Measurements from ENCODE around the gene RNF187.

The RNF187 gene

DNA sequence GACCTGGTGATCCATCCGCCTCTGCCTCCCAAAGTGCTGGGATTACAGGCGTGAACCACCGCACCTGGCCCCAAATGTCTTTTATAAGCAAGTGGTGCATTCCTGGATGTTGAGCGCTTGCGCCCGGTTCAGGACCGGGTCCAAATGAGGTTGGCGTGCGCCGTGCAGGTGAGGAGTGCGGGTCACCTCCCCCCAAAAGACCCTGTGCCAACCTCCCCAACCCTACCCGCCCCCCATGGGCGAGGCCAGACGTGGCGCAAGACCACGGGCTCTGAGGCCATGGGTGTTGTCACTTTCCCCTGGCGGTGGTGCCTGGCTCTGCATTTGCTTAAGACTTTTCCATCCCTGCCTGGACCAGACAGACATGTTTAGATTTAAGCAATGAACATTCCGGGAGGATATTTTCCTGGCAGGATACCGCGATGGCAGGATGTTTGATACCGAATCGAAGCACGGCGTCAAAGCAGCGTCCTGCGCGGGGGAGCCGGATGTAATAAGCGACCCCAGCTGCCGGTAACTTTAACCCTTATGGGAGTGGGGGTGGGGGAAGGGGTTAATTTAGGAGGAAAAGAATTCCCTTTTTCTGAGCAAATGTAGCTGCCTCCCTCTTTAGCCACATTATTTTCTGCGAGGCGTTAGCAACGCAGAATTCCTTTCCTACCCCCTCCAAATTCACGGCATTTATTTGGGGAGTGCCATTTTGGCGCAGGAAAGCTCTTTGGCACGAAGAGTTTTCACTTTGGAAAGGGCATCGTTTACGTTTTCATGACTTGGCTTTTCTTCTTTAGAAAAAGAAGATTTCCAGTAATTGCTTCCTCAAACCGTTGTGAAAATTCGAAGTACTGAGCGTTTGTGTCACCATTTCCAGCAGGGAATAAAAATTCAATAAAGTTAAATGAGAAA, 27.8 kb upstream of the RNF187 start:
- Histone ChIP-seq H3K4me1 (ENCODE audit: insufficient read depth, poor library complexity, severe bottlenecking) (no peaks in the 10 kb centered on the region), H3K9me3 (ENCODE audit: severe bottlenecking) (no peaks in the 10 kb centered on the region), H3K36me3 (ENCODE audit: low read depth) (no peaks in the 10 kb centered on the region), H3K27me3 (ENCODE audit: insufficient read depth, poor library complexity, severe bottlenecking) (no peaks in the 10 kb centered on the region), H3K4me3 (ENCODE audit: severe bottlenecking) (peak overlapping the region; percentile 85), H3K27ac (ENCODE audit: poor library complexity, severe bottlenecking) (peak overlapping the region; percentile 61)
- no peak for DNase-seq (ENCODE audit: low spot score)
- TF ChIP-seq, protein P1, sequence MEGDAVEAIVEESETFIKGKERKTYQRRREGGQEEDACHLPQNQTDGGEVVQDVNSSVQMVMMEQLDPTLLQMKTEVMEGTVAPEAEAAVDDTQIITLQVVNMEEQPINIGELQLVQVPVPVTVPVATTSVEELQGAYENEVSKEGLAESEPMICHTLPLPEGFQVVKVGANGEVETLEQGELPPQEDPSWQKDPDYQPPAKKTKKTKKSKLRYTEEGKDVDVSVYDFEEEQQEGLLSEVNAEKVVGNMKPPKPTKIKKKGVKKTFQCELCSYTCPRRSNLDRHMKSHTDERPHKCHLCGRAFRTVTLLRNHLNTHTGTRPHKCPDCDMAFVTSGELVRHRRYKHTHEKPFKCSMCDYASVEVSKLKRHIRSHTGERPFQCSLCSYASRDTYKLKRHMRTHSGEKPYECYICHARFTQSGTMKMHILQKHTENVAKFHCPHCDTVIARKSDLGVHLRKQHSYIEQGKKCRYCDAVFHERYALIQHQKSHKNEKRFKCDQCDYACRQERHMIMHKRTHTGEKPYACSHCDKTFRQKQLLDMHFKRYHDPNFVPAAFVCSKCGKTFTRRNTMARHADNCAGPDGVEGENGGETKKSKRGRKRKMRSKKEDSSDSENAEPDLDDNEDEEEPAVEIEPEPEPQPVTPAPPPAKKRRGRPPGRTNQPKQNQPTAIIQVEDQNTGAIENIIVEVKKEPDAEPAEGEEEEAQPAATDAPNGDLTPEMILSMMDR (IDR thresholded peaks at IDR 0.05; ENCODE audit: poor library complexity, severe bottlenecking): peak; percentile 58
- peak; percentile 41 for ATAC-seq (ENCODE audit: low read depth)

DNA sequence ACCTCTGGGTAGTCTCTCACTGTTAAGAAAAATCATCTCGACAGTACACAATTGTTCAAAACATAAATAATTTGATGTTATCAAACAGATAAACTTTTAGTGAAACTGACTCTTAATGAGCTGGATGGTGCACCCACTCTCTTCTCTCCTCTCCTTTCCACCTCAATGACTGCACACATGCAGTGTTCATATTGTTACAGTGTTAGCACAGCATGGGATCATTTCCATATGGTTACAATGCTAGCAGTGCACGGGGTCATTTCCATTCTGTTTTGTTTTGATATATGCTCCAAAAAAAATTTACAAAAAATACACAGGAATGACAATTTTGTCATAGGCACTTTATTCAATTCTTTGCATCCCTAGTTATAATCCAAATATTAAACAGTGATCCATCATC, 26.4 kb upstream of the RNF187 start:
- DNase-seq (ENCODE audit: low spot score): no peak
- Histone ChIP-seq H3K27ac (ENCODE audit: poor library complexity, severe bottlenecking) (no peak overlapping the region), H3K4me3 (ENCODE audit: severe bottlenecking) (no peak overlapping the region), H3K27me3 (ENCODE audit: insufficient read depth, poor library complexity, severe bottlenecking) (no peaks in the 10 kb centered on the region), H3K9me3 (ENCODE audit: severe bottlenecking) (no peaks in the 10 kb centered on the region), H3K36me3 (ENCODE audit: low read depth) (no peaks in the 10 kb centered on the region), H3K4me1 (ENCODE audit: insufficient read depth, poor library complexity, severe bottlenecking) (no peaks in the 10 kb centered on the region)
- TF ChIP-seq, protein P1 (IDR thresholded peaks at IDR 0.05; ENCODE audit: poor library complexity, severe bottlenecking): no peak
- no peak for ATAC-seq (ENCODE audit: low read depth)

- no peaks in the 10 kb centered on the region for H3K27me3 ChIP-seq (ENCODE audit: insufficient read depth, poor library complexity, severe bottlenecking)
- H3K9me3 ChIP-seq (ENCODE audit: severe bottlenecking): no peaks in the 10 kb centered on the region
- TF ChIP-seq, protein P1 (IDR thresholded peaks at IDR 0.05; ENCODE audit: poor library complexity, severe bottlenecking): no peak
- H3K27ac ChIP-seq (ENCODE audit: poor library complexity, severe bottlenecking): no peak overlapping the region
- no peak overlapping the region for H3K4me3 ChIP-seq (ENCODE audit: severe bottlenecking)
- no peak for DNase-seq (ENCODE audit: low spot score)
- H3K4me1 ChIP-seq (ENCODE audit: insufficient read depth, poor library complexity, severe bottlenecking): no peaks in the 10 kb centered on the region
- H3K36me3 ChIP-seq (ENCODE audit: low read depth): no peaks in the 10 kb centered on the region
- no peak for ATAC-seq (ENCODE audit: low read depth)
These were observed 24.6 kb upstream of the RNF187 start for GRCh38 chr1:228462560-228462959.

GRCh38 chr1:228463009-228463558, 24.1 kb upstream of the RNF187 start:
- DNase-seq (ENCODE audit: low spot score) (no peak), ATAC-seq (ENCODE audit: low read depth) (no peak)
- Histone ChIP-seq H3K27me3 (ENCODE audit: insufficient read depth, poor library complexity, severe bottlenecking) (no peaks in the 10 kb centered on the region), H3K36me3 (ENCODE audit: low read depth) (no peaks in the 10 kb centered on the region), H3K4me3 (ENCODE audit: severe bottlenecking) (no peak overlapping the region), H3K9me3 (ENCODE audit: severe bottlenecking) (no peaks in the 10 kb centered on the region), H3K4me1 (ENCODE audit: insufficient read depth, poor library complexity, severe bottlenecking) (no peaks in the 10 kb centered on the region), H3K27ac (ENCODE audit: poor library complexity, severe bottlenecking) (no peak overlapping the region)
- TF ChIP-seq, protein P1 (IDR thresholded peaks at IDR 0.05; ENCODE audit: poor library complexity, severe bottlenecking): no peak
